GM21619 (cell line): ENCODE measurements around the gene CNTNAP3.
"Not testable (repeated sequence)": the region's sequence is repeated elsewhere in the genome, so short reads cannot be mapped to it uniquely, and the experiment has no call there.

Source experiments
- ATAC-seq: cut with Tn5 transposase; IDR thresholded peaks from one replicate; pipeline ENCODE4 v1.9.1; 2021; ENCODE audit not compliant: unreplicated experiment

The CNTNAP3 gene

GRCh38 chr9:39287980-39288379 is at the start of gene CNTNAP3:
CNTNAP3 (minus strand) TSS chr9:39288167; CDS start chr9:39288064, 103 bp downstream.
- ATAC-seq = not testable (repeated sequence)

- ATAC-seq = not testable (repeated sequence)
Measured at GRCh38 chr9:39279995-39280394, 8.0 kb downstream of the CNTNAP3 start.

DNA sequence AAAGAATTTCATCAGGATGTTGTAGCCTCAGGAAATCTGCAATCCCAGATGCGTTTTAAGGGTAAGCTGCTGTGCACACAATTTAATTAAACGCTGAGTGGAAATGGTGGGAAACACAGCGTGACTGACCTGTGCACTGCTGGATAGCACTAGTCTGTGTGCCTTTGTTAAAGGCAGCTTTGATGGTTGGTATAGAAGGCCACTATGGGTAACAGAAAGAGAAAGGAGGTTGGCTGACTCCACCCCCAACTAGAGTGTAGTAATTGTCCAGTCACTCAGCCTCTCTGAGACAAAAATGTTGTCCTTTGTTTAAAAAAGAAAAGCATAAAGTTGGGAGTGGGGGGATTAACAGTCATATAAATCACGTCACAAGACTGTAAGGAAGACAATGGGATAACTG is 45.5 kb downstream of the CNTNAP3 start:
- ATAC-seq = not testable (repeated sequence)

GRCh38 chr9:39232130-39232991 is 55.6 kb downstream of the CNTNAP3 start:
- not testable (repeated sequence) for ATAC-seq

GRCh38 chr9:39215976-39216375 is 72.0 kb downstream of the CNTNAP3 start:
- ATAC-seq = not testable (repeated sequence)

DNA sequence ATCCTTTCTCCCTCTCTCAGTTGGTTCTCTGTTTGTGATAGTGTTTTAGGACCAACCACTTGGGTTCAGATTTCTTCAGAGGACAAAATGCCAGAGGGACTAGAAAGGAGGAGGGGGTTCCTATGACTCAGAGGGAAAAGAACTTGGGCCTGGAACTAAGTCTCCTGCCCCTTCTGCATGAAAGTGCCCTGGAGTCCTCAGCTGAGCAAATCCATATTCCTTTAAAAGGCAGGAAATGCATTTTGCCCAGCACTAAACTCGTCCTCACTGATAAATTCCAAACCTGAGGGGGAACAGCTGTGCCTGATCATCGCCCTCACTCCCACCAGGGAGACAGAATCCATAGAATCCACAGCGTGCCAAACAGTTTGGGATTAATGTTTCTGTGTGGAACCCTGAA is 78.2 kb downstream of the CNTNAP3 start:
- ATAC-seq = not testable (repeated sequence)

DNA sequence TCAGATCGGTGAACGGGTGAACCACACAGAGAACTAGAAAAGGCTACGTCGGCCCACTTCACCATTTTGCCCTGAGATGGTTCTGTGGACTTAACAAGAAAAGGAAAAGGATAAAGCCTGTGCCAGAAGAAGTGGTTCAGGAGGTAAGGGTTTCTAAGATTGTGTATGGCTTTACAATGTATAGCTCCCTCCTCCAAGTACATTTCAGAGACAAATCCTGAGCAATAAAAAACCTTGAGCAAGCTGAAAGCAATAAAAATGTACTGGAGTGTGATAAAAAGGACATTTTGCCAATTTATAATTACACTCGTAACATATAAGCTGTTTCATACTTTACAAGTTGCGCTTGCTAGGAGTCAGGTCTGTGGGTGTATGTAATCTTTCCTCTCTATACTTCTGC is 81.3 kb downstream of the CNTNAP3 start:
- not testable (repeated sequence) for ATAC-seq

DNA sequence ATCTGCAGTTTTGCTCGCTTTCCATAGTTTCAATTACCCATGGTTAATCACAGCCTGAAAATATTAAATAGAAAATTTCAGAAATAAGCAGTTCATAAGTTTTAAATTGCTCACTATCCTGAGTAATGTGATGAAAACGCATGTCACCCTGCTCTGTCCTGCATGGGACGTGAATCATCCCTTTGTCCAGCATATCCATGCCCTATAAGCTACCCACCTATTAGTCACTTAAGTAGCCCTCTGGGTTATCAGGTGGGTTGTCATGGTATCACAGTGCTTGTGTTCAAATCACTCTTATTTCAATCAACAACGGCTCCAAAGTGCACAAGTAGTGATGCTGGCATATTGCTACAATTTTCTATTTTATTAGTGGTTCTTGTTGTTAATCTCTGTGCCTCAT is 82.1 kb downstream of the CNTNAP3 start:
- ATAC-seq = not testable (repeated sequence)

DNA sequence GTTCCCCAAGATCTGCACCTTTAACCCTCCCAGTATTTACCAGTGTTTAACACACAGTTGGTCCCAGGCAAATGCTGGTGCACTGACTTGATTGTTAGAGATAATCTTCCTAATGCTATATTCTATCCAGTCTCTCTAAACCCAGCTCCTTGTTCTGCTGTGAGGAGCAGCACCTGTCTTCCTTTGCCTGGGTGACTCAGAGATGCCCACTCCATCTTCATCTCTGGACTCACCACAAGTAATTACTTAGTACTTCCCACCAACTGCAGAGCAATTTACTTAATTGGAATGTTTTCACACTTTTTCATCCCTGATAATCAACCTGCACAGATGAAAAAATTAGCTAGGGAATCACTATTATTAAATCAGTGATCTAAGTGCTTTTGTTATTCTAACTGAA is 87.6 kb downstream of the CNTNAP3 start:
- not testable (repeated sequence) for ATAC-seq

DNA sequence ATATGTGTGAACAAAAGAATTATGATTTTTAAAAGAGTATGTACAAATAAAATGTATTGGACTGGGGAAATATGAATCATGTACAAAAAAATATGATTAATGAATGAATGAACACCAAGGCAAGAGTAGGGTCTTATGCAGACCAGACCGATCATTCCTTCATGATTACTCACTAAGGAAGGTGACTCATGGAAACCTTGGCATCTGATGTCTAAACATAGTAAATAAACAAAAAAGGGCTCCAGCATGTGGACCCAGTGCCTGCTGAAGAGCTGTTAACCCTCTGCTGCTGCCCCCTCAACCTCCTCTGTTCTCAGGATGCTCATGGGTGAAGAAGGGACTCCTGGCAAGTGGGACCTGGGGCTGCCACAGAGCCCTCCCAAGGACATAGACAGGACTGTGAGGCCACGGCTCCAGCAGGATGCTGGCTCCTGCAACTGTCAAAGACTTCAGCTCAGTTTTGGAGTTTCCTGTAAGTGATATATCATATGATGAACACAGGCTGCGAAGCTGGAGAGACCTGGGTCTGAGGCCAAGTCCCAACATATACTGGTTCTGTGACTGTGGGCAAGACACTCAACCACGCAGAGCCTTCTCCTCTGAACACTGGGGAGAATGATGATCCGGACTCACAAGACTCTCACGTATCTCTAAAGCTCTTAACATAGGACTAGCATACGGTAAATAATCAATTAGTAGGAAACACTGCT is 89.8 kb downstream of the CNTNAP3 start:
- ATAC-seq = not testable (repeated sequence)

GRCh38 chr9:39171370-39171769 is 116.6 kb downstream of the CNTNAP3 start:
- ATAC-seq = not testable (repeated sequence)

DNA sequence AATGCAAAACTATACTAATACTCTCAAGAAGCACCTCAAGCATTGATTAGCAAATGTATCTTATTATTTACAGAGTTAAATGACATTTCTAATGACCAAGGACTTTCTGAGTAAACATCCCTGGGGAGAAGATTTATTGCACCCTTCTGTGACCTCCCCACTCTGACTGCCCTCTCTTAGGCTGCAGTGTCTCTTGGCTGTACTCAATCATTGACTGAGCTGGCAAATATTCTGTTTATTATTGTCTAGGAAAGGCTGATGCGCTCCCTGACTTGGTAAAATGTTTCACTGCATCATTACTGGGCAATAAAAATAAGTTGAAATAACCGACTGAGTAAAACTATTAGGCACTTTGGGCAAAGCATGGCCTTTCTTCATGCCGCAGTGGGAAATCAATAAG is 130.3 kb downstream of the CNTNAP3 start:
- not testable (repeated sequence) for ATAC-seq

DNA sequence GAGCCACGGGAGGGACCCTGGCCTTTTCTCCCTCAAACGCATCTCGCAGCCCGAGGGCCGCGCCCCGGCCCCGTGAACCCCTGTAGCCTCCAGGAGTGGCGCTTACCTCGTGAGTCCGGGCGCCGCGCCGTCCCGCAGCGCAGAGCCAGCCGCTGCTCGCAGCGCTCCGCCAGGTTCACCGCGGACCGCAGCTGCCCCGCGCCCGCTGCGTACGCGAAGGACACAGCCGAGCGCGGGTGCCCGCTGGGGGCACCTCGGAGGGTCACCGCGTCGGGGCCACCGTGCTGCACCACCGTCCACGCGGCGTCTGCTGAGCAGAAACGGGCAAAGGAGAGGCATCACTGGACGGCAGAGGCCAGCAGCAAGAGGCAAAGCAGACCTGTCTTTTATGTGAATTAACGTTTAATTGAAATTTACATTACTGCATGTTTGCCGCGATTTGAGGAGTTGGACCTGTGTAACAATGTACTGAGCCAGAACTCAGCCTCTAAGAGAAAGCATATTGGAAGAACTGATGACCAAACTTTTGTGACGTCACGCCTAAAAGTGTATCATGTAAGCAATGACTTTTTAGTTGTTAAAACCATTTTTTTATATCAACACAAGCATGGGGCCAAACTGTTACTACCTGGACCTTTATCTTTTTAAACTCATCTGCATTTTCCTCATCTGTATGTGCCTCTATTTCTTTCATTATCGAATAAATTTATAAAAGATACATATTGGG is 155.0 kb downstream of the CNTNAP3 start:
- ATAC-seq = not testable (repeated sequence)

- not testable (repeated sequence) for ATAC-seq
Measured at GRCh38 chr9:39121401-39121800, 166.6 kb downstream of the CNTNAP3 start.

GRCh38 chr9:39111746-39112145 is 176.2 kb downstream of the CNTNAP3 start:
- not testable (repeated sequence) for ATAC-seq

DNA sequence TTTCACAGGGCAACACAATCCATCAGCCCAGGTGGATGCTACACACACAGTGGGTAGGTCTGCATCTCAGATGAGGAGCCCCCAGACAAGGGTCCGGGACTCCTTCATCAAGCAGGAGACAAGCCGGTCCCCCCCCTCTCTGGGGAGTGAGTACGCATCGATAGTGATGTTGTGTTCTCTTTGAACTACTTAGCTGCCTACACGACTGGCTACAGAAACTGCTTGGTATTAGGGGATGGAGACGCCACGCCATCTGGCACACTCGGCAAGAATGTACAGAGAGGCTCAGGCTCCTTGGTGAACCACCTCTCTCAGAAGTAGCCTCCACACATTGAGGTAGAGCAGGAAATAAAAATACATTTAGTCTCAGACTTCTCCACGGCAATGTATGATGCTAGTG is 179.8 kb downstream of the CNTNAP3 start:
- no peak for ATAC-seq

GRCh38 chr9:39097208-39097607 is 190.8 kb downstream of the CNTNAP3 start:
- not testable (repeated sequence) for ATAC-seq

- ATAC-seq = not testable (repeated sequence)
Measured at GRCh38 chr9:39085311-39085710, 202.7 kb downstream of the CNTNAP3 start.

GRCh38 chr9:39082574-39082973 is 205.4 kb downstream of the CNTNAP3 start:
- not testable (repeated sequence) for ATAC-seq

DNA sequence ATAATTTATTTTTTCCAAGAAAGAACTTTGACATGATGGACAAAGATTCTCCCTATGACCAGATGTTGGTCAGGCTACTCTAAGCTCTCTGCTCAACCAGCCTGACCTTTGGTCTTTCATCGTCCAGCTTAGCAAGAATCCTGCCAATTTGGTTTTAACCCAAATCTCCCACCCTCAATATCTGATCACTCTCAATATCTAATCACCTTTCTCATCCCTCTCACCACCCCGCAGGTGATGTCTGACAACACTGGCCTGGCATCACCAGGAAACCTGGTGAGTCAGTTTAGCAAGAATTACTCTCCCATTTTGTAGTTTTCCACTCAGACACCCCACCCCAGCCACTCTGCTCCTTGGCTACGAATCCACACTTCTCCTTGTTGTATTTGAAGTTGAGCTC is 207.9 kb downstream of the CNTNAP3 start:
- not testable (repeated sequence) for ATAC-seq

- ATAC-seq = not testable (repeated sequence)
Measured at GRCh38 chr9:39078621-39079256, 209.2 kb downstream of the CNTNAP3 start.
